WTC11 (cell line): ENCODE measurements around the gene ASIP. TPM values are rescaled to one million over a fixed set of nuclear protein-coding genes. Genes with fewer than 3 reads are reported as not detected.

Experiments used
- ATAC-seq: fragments of 200-7000 bp; cut with Tn5 transposase; 2 replicates; pipeline ENCODE4 v1.10.0; 2021; ENCODE audit warnings: mild to moderate bottlenecking, moderate library complexity
- Bru-seq: library from RNA; stranded (reverse); fragments of 400-500 nt; gene quantifications from one replicate; lab custom pipeline; 2021; lab: Mats Ljungman, UMichigan
- CTCF ChIA-PET: fragments of 300-600 bp; sonication (Branson Sonifier 250); formaldehyde crosslinking; loops from one replicate; lab custom pipeline; 2021; ENCODE audit warnings: antibody characterized with exemption; lab: Charles Lee
- POLR2A ChIA-PET: fragments of 350-600 bp; sonication (Branson Sonifier 250); formaldehyde crosslinking; loops from one replicate; lab custom pipeline; 2021; ENCODE audit warnings: antibody characterized with exemption; lab: Charles Lee
- DNase-seq: peaks from one replicate; pipeline ENCODE4 v3.0.0; 2021; ENCODE audit warnings: low spot score
- H3K27ac Mint-ChIP-seq: 2 replicates; pipeline ENCODE4 v1.8.0; 2021; ENCODE audit warnings: mixed read lengths
- H3K27me3 Mint-ChIP-seq: 2 replicates; pipeline ENCODE4 v1.8.0; 2021; ENCODE audit warnings: low read depth, mild to moderate bottlenecking, moderate library complexity, mixed read lengths
- H3K36me3 Mint-ChIP-seq: 2 replicates; pipeline ENCODE4 v1.8.0; 2021; ENCODE audit warnings: mixed read lengths
- H3K4me1 Mint-ChIP-seq: 2 replicates; pipeline ENCODE4 v1.8.0; 2022; ENCODE audit warnings: mixed read lengths
- H3K4me3 Mint-ChIP-seq: 2 replicates; pipeline ENCODE4 v1.8.0; 2021; ENCODE audit warnings: mild to moderate bottlenecking, moderate library complexity, mixed read lengths
- H3K9me3 Mint-ChIP-seq: 2 replicates; pipeline ENCODE4 v1.8.0; 2021; ENCODE audit warnings: mixed read lengths
- ARID4B ChIP-seq: sonication (generic); formaldehyde crosslinking; IDR thresholded peaks from 2 replicates; pipeline ENCODE4 v1.8.0; 2023; ENCODE audit warnings: missing genetic modification reagents, mild to moderate bottlenecking, borderline replicate concordance
- ATF2 ChIP-seq: sonication (generic); formaldehyde crosslinking; IDR thresholded peaks from 2 replicates; pipeline ENCODE4 v1.8.1; 2022; ENCODE audit warnings: low read depth, missing genetic modification reagents, borderline replicate concordance
- ATF6 ChIP-seq: sonication (generic); formaldehyde crosslinking; IDR thresholded peaks from 2 replicates; pipeline ENCODE4 v1.8.1; 2023; ENCODE audit warnings: mild to moderate bottlenecking, missing genetic modification reagents
- EMX1 ChIP-seq: fragments of 250-450 bp; sonication (Bioruptor Pico); IDR thresholded peaks from 2 replicates; pipeline ENCODE4 v1.8.0; 2021; ENCODE audit warnings: mild to moderate bottlenecking
- FOXJ3 ChIP-seq: sonication (generic); formaldehyde crosslinking; IDR thresholded peaks from 2 replicates; pipeline ENCODE4 v1.9.0; 2021; ENCODE audit warnings: missing genetic modification reagents, mild to moderate bottlenecking, borderline replicate concordance
- GRHL2 ChIP-seq: fragments of 250-450 bp; sonication (Bioruptor Pico); IDR thresholded peaks from 2 replicates; pipeline ENCODE4 v1.8.0; 2022; ENCODE audit warnings: mild to moderate bottlenecking, moderate library complexity; ENCODE audit not compliant: insufficient replicate concordance, severe bottlenecking
- HMGA2 ChIP-seq: fragments of 250-450 bp; sonication (Bioruptor Pico); IDR thresholded peaks from 2 replicates; pipeline ENCODE4 v1.4.0; 2021; ENCODE audit warnings: mild to moderate bottlenecking, moderate library complexity
- NFATC4 ChIP-seq: fragments of 250-450 bp; sonication (Bioruptor Pico); IDR thresholded peaks from 2 replicates; pipeline ENCODE4 v1.9.0; 2021; ENCODE audit warnings: mild to moderate bottlenecking
- SMAD3 ChIP-seq: sonication (generic); formaldehyde crosslinking; IDR thresholded peaks from 2 replicates; pipeline ENCODE4 v1.8.0; 2022; ENCODE audit warnings: missing genetic modification reagents, mild to moderate bottlenecking, borderline replicate concordance
- TEAD4 ChIP-seq: sonication (generic); formaldehyde crosslinking; IDR thresholded peaks from 2 replicates; pipeline ENCODE4 v1.8.0; 2022; ENCODE audit warnings: mild to moderate bottlenecking, missing genetic modification reagents
- TP53 ChIP-seq: sonication (generic); formaldehyde crosslinking; IDR thresholded peaks from 2 replicates; pipeline ENCODE4 v1.8.1; 2023; ENCODE audit warnings: mild to moderate bottlenecking, missing genetic modification reagents
- ZNF121 ChIP-seq: sonication (generic); formaldehyde crosslinking; IDR thresholded peaks from 2 replicates; pipeline ENCODE4 v1.8.0; 2023; ENCODE audit warnings: missing genetic modification reagents
- ZNF219 ChIP-seq: sonication (generic); formaldehyde crosslinking; IDR thresholded peaks from 2 replicates; pipeline ENCODE4 v1.8.0; 2023; ENCODE audit warnings: missing genetic modification reagents, mild to moderate bottlenecking, borderline replicate concordance
- long read RNA-seq, 3 experiments: library from RNA in 1 of 3; library from capped mRNA in 1 of 3; library from polyadenylated mRNA in 1 of 3; unstranded in 2 of 3; stranded (forward) in 1 of 3; transcript quantifications; one replicate each; pipeline ENCODE4 v2.0.0, GENCODE V29; 2021
- total RNA-seq: library from RNA; stranded (reverse); gene quantifications from 3 replicates; pipeline ENCODE4 v1.2.3, GENCODE V29; 2021
- TF ChIP-seq, protein P1 (sequence below): fragments of 250-450 bp; sonication (Bioruptor Pico); IDR thresholded peaks from 2 replicates; pipeline ENCODE4 v1.9.0; 2021; ENCODE audit warnings: mild to moderate bottlenecking, borderline replicate concordance
- TF ChIP-seq, protein P2 (sequence below): fragments of 250-450 bp; sonication (Bioruptor Pico); IDR thresholded peaks from 2 replicates; pipeline ENCODE4 v1.9.0; 2021; ENCODE audit warnings: mild to moderate bottlenecking

ASIP gene, protein sequence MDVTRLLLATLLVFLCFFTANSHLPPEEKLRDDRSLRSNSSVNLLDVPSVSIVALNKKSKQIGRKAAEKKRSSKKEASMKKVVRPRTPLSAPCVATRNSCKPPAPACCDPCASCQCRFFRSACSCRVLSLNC
- not detected in 3 replicates for total RNA-seq
- percentile 4 among the genes with signal in this experiment for Bru-seq, nascent RNA
- long read RNA-seq, experiment 1, partial matches to known transcripts = 0 of 1 reads
- long read RNA-seq, experiment 1, other reads (novel, unspliced or antisense) = 1 of 1 reads
- long read RNA-seq, experiment 2 = 0 reads
- long read RNA-seq, experiment 3 = 0 reads

GRCh38 chr20:34240693-34241615 lies at the start of gene ASIP:
Gene ASIP, plus strand, starts transcription at chr20:34241423. Its CDS starts 18,952 bp downstream, at chr20:34260375.
- ChIA-PET CTCF (interaction anchor here (1.3 to 2.8 kb wide), 4 partner anchors 15 to 282 kb away, joined by 3 to 12 read pairs (median 4); no protein-coding TSS in a partner anchor), POLR2A (interaction anchor here (1.6 kb wide), 1 partner anchor 9 kb away, joined by 5 read pairs; no protein-coding TSS in a partner anchor)
- Mint-ChIP-seq H3K4me3 (no peak within 1 kb of the TSS), H3K27ac (no peak within 1 kb of the TSS), H3K27me3 (peaks cover 7% of the 10 kb centered on the region; the same call in 1 of the 2 replicates), H3K9me3 (peaks cover 16% of the 10 kb centered on the region), H3K36me3 (peaks cover 5% of the 10 kb centered on the region; the same call in 1 of the 2 replicates), H3K4me1 (peaks cover 8% of the 10 kb centered on the region)
- TF ChIP-seq ZNF219 (CRISPR knock-in tag) (no peak), SMAD3 (CRISPR knock-in tag) (no peak), FOXJ3 (no peak)
- TF ChIP-seq, protein P1, sequence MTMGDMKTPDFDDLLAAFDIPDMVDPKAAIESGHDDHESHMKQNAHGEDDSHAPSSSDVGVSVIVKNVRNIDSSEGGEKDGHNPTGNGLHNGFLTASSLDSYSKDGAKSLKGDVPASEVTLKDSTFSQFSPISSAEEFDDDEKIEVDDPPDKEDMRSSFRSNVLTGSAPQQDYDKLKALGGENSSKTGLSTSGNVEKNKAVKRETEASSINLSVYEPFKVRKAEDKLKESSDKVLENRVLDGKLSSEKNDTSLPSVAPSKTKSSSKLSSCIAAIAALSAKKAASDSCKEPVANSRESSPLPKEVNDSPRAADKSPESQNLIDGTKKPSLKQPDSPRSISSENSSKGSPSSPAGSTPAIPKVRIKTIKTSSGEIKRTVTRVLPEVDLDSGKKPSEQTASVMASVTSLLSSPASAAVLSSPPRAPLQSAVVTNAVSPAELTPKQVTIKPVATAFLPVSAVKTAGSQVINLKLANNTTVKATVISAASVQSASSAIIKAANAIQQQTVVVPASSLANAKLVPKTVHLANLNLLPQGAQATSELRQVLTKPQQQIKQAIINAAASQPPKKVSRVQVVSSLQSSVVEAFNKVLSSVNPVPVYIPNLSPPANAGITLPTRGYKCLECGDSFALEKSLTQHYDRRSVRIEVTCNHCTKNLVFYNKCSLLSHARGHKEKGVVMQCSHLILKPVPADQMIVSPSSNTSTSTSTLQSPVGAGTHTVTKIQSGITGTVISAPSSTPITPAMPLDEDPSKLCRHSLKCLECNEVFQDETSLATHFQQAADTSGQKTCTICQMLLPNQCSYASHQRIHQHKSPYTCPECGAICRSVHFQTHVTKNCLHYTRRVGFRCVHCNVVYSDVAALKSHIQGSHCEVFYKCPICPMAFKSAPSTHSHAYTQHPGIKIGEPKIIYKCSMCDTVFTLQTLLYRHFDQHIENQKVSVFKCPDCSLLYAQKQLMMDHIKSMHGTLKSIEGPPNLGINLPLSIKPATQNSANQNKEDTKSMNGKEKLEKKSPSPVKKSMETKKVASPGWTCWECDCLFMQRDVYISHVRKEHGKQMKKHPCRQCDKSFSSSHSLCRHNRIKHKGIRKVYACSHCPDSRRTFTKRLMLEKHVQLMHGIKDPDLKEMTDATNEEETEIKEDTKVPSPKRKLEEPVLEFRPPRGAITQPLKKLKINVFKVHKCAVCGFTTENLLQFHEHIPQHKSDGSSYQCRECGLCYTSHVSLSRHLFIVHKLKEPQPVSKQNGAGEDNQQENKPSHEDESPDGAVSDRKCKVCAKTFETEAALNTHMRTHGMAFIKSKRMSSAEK (CRISPR knock-in tag) = no peak
- TF ChIP-seq, protein P2, sequence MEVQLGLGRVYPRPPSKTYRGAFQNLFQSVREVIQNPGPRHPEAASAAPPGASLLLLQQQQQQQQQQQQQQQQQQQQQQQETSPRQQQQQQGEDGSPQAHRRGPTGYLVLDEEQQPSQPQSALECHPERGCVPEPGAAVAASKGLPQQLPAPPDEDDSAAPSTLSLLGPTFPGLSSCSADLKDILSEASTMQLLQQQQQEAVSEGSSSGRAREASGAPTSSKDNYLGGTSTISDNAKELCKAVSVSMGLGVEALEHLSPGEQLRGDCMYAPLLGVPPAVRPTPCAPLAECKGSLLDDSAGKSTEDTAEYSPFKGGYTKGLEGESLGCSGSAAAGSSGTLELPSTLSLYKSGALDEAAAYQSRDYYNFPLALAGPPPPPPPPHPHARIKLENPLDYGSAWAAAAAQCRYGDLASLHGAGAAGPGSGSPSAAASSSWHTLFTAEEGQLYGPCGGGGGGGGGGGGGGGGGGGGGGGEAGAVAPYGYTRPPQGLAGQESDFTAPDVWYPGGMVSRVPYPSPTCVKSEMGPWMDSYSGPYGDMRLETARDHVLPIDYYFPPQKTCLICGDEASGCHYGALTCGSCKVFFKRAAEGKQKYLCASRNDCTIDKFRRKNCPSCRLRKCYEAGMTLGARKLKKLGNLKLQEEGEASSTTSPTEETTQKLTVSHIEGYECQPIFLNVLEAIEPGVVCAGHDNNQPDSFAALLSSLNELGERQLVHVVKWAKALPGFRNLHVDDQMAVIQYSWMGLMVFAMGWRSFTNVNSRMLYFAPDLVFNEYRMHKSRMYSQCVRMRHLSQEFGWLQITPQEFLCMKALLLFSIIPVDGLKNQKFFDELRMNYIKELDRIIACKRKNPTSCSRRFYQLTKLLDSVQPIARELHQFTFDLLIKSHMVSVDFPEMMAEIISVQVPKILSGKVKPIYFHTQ (CRISPR knock-in tag) = no peak
- DNase-seq (no peak), ATAC-seq (no peak)

- Mint-ChIP-seq H3K4me3 (no peak overlapping the region), H3K36me3 (no peaks in the 10 kb centered on the region), H3K27ac (no peak overlapping the region), H3K27me3 (no peaks in the 10 kb centered on the region), H3K9me3 (no peaks in the 10 kb centered on the region), H3K4me1 (peaks cover 22% of the 10 kb centered on the region)
- ATAC-seq (no peak), DNase-seq (no peak)
- CTCF ChIA-PET = interaction anchor here (0.6 to 1.0 kb wide), 2 partner anchors 12 to 266 kb away, joined by 3 to 4 read pairs; no protein-coding TSS in a partner anchor
- POLR2A ChIA-PET = no interaction called here
- TF ChIP-seq SMAD3 (CRISPR knock-in tag) (no peak), TEAD4 (CRISPR knock-in tag) (no peak), HMGA2 (CRISPR knock-in tag) (no peak), NFATC4 (CRISPR knock-in tag) (no peak), TP53 (no peak), ZNF121 (CRISPR knock-in tag) (no peak), ARID4B (CRISPR knock-in tag) (no peak), ATF6 (CRISPR knock-in tag) (no peak), ATF2 (CRISPR knock-in tag) (no peak), ZNF219 (CRISPR knock-in tag) (no peak), GRHL2 (CRISPR knock-in tag) (no peak), EMX1 (CRISPR knock-in tag) (no peak)
These were observed 48.2 kb upstream of the ASIP start for GRCh38 chr20:34193051-34193450.
